Upper lobe of right lung (tissue), 1 donor: ENCODE results near the gene PPAT. TPM values are rescaled to one million over a fixed set of nuclear protein-coding genes. Genes with fewer than 3 reads are reported as not detected.
A peak's percentile ranks its signal among the peaks of the same experiment; 100 is the strongest.

Source experiments
- ATAC-seq: fragments of 200-7000 bp; cut with Tn5 transposase; one replicate; pipeline ENCODE4 v1.9.1; 2020; ENCODE audit warnings: mild to moderate bottlenecking, moderate library complexity
- DNase-seq: peaks from one replicate; pipeline ENCODE4 v3.0.0-alpha.2; 2020
- H3K27ac ChIP-seq: fragments of 200-600 bp; one replicate; pipeline ENCODE4 v1.8.0; 2022
- H3K27me3 ChIP-seq: fragments of 200-600 bp; one replicate; pipeline ENCODE4 v1.8.0; 2022; ENCODE audit warnings: mild to moderate bottlenecking
- H3K36me3 ChIP-seq: fragments of 200-600 bp; one replicate; pipeline ENCODE4 v1.8.0; 2022
- H3K4me1 ChIP-seq: fragments of 200-600 bp; one replicate; pipeline ENCODE4 v1.8.0; 2022
- H3K4me3 ChIP-seq: fragments of 200-600 bp; one replicate; pipeline ENCODE4 v1.8.0; 2022; ENCODE audit warnings: mild to moderate bottlenecking
- H3K9me3 ChIP-seq: fragments of 200-600 bp; one replicate; pipeline ENCODE4 v1.8.0; 2022
- CTCF ChIP-seq: fragments of 200-600 bp; IDR thresholded peaks from one replicate; pipeline ENCODE4 v1.8.0; 2022; ENCODE audit warnings: antibody characterized with exemption
- intact Hi-C: fragments of 100-400 bp; cut with DNase I; formaldehyde crosslinking; loops from one replicate; pipeline ENCODE4 v1.11.0; 2022
- total RNA-seq: library from RNA; stranded (reverse); fragmentation: NEBNext Ultra II Directional; extraction: Animal tissue kit (Norgen Biotek cat#: 25700); gene quantifications from one replicate; pipeline ENCODE4 v1.2.1, GENCODE V29; 2021
- donor health status: DM: no; HTN: yes; CAD: no; lungs with severe emphysema.

PPAT gene
- total RNA-seq, 1 donor from 2014 or later = 5.8 TPM

GRCh38 chr4:56445699-56446098 lies 10.3 kb upstream of the PPAT start:
- Histone ChIP-seq H3K27ac (no peak overlapping the region), H3K9me3 (no peaks in the 10 kb centered on the region), H3K27me3 (no peaks in the 10 kb centered on the region), H3K4me3 (no peak overlapping the region), H3K4me1 (no peaks in the 10 kb centered on the region), H3K36me3 (peaks cover 28% of the 10 kb centered on the region)
- intact Hi-C loops = no loop called here
- no peak for ATAC-seq
- TF ChIP-seq CTCF = no peak
- no peak for DNase-seq

GRCh38 chr4:56444719-56445118 lies 9.3 kb upstream of the PPAT start:
- Histone ChIP-seq H3K4me1 (no peaks in the 10 kb centered on the region), H3K36me3 (peaks cover 24% of the 10 kb centered on the region), H3K4me3 (no peak overlapping the region), H3K27me3 (no peaks in the 10 kb centered on the region), H3K27ac (no peak overlapping the region), H3K9me3 (no peaks in the 10 kb centered on the region)
- ATAC-seq (no peak), DNase-seq (no peak)
- intact Hi-C loops = no loop called here
- TF ChIP-seq CTCF = no peak

- intact Hi-C loops = no loop called here
- DNase-seq (no peak), ATAC-seq (no peak)
- no peak for TF ChIP-seq CTCF
- no peaks in the 10 kb centered on the region for H3K27me3 ChIP-seq
- peaks cover 11% of the 10 kb centered on the region for H3K36me3 ChIP-seq
- no peak overlapping the region for H3K4me3 ChIP-seq
- H3K4me1 ChIP-seq = no peaks in the 10 kb centered on the region
- H3K27ac ChIP-seq = no peak overlapping the region
- no peaks in the 10 kb centered on the region for H3K9me3 ChIP-seq
These were observed 5.6 kb upstream of the PPAT start for GRCh38 chr4:56440983-56441382.

GRCh38 chr4:56438766-56439165 lies 3.4 kb upstream of the PPAT start:
- Histone ChIP-seq H3K4me3 (no peak overlapping the region), H3K27ac (no peak overlapping the region), H3K36me3 (peaks cover 11% of the 10 kb centered on the region), H3K4me1 (peaks cover 9% of the 10 kb centered on the region), H3K9me3 (no peaks in the 10 kb centered on the region), H3K27me3 (no peaks in the 10 kb centered on the region)
- no peak for DNase-seq
- TF ChIP-seq CTCF = no peak
- intact Hi-C loops = no loop called here
- no peak for ATAC-seq

- intact Hi-C loops = no loop called here
These were observed 746 bp downstream of the PPAT start for GRCh38 chr4:56434599-56435139.

More at GRCh38 chr4:56434599-56435139, 746 bp downstream of the PPAT start:
- no peaks in the 10 kb centered on the region for H3K9me3 ChIP-seq
- peaks cover 9% of the 10 kb centered on the region for H3K4me1 ChIP-seq
- DNase-seq (no peak), ATAC-seq (peak; percentile 5)
- no peaks in the 10 kb centered on the region for H3K27me3 ChIP-seq
- no peak for TF ChIP-seq CTCF
- peak overlapping the region; percentile 70 for H3K4me3 ChIP-seq
- peak overlapping the region; percentile 92 for H3K27ac ChIP-seq
- no peaks in the 10 kb centered on the region for H3K36me3 ChIP-seq
